CD4-positive, alpha-beta T cell treated with Interleukin-4 for 4 hours (primary cell): ENCODE measurements around the gene RPS26.

Source experiments
- DNase-seq: peaks from one replicate; pipeline ENCODE4 v3.0.0-alpha.2; 2020

Gene RPS26

GRCh38 chr12:56078931-56079722, 37.4 kb downstream of the RPS26 start:
- peak; percentile 38 for DNase-seq

GRCh38 chr12:56079723-56080555, 38.2 kb downstream of the RPS26 start, which contains the start of gene ERBB3:
ERBB3 (plus strand) TSS chr12:56080165; CDS start chr12:56080301, 136 bp downstream.
- DNase-seq, result peak; percentile 76

- no peak for DNase-seq
Measured at GRCh38 chr12:56080556-56081138, 38.9 kb downstream of the RPS26 start.

- no peak for DNase-seq
Measured at GRCh38 chr12:56081393-56082347, 40.0 kb downstream of the RPS26 start.

- no peak for DNase-seq
Measured at GRCh38 chr12:56082382-56082781, 40.7 kb downstream of the RPS26 start.

- DNase-seq, result no peak
Measured at GRCh38 chr12:56082967-56083366, 41.2 kb downstream of the RPS26 start.

- DNase-seq, result peak; percentile 6
Measured at GRCh38 chr12:56084958-56085543, 43.3 kb downstream of the RPS26 start.

- DNase-seq, result no peak
Measured at GRCh38 chr12:56086096-56086495, 44.4 kb downstream of the RPS26 start.

- no peak for DNase-seq
Measured at GRCh38 chr12:56086608-56087007, 44.9 kb downstream of the RPS26 start.

- DNase-seq, result no peak
Measured at GRCh38 chr12:56087220-56087619, 45.5 kb downstream of the RPS26 start.
